Measurements from ENCODE around the gene ZG16. TPM values are rescaled to one million over a fixed set of nuclear protein-coding genes. Genes with fewer than 3 reads are reported as not detected.

Gene ZG16
- total and polyA plus RNA-seq, 4 donors = 0.19 to 2.8 (median 1.7) TPM

GRCh38 chr16:29744541-29745101 lies 33.4 kb upstream of the ZG16 start:
- Histone ChIP-seq H3K36me3 (ENCODE audit: control insufficient read depth in 4 of 4, insufficient read depth in 3 of 4, low read depth in 1 of 4, low read length in 3 of 4) (no peaks in the 10 kb centered on the region), H3K9ac (ENCODE audit: low read depth in 1 of 2, low read length in 2 of 2) (peak overlapping the region in 1 of 2 donors; percentile 12), H3K27ac (ENCODE audit: low read depth in 1 of 2, low read length in 2 of 2) (peak overlapping the region in 1 of 2 donors; percentile 44), H3K4me3 (ENCODE audit: low read depth in 1 of 3, low read length in 3 of 3) (no peak overlapping the region), H3K27me3 (ENCODE audit: control insufficient read depth in 4 of 4, insufficient read depth in 4 of 4, low read length in 3 of 4) (no peaks in the 10 kb centered on the region), H3K4me1 (ENCODE audit: control insufficient read depth in 4 of 4, insufficient read depth in 4 of 4, low read length in 3 of 4) (no peaks in the 10 kb centered on the region), H3K9me3 (ENCODE audit: control insufficient read depth in 4 of 4, low read length in 3 of 4) (no peaks in the 10 kb centered on the region)
- no peak for DNase-seq (ENCODE audit: low spot score)
- TF ChIP-seq JUND (IDR thresholded peaks at IDR 0.05) = no peak
- no peak for TF ChIP-seq CTCF (IDR thresholded peaks at IDR 0.05; ENCODE audit: low read depth, low read length, missing input control)
- no peak for TF ChIP-seq GABPA (IDR thresholded peaks at IDR 0.05 in 1 of 2, conservative IDR thresholded peaks at IDR 0.05 in 1 of 2)
- no peak for TF ChIP-seq SP1 (IDR thresholded peaks at IDR 0.05)
- no peak for TF ChIP-seq TAF1 (conservative IDR thresholded peaks at IDR 0.05)
- TF ChIP-seq FOXA2 (IDR thresholded peaks at IDR 0.05) = no peak
- no peak for TF ChIP-seq NR2F2 (IDR thresholded peaks at IDR 0.05)
- no peak for TF ChIP-seq YY1 (IDR thresholded peaks at IDR 0.05)
- no peak for TF ChIP-seq HNF4G (IDR thresholded peaks at IDR 0.05)
- no peak for TF ChIP-seq EGR1 (IDR thresholded peaks at IDR 0.05; ENCODE audit: low read depth in 2 of 2)
- TF ChIP-seq ATF3 (IDR thresholded peaks at IDR 0.05) = no peak
- no peak for TF ChIP-seq HNF4A (conservative IDR thresholded peaks at IDR 0.05)
- TF ChIP-seq ZBTB33 (IDR thresholded peaks at IDR 0.05) = no peak
- no peak for TF ChIP-seq MAX (IDR thresholded peaks at IDR 0.05)
- TF ChIP-seq RXRA (IDR thresholded peaks at IDR 0.05) = no peak
- no peak for TF ChIP-seq RAD21 (IDR thresholded peaks at IDR 0.05)
- no peak for TF ChIP-seq REST (IDR thresholded peaks at IDR 0.05)
- no peak for TF ChIP-seq FOXA1 (IDR thresholded peaks at IDR 0.05)
- WGBS = 89% methylated on average over 20 of the region's 20 CpGs

All from liver (tissue), 9 donors.